HG03571 (cell line): ENCODE results near the gene CST11.
A peak's percentile ranks its signal among the peaks of the same experiment; 100 is the strongest.

Source experiments
- ATAC-seq: cut with Tn5 transposase; IDR thresholded peaks from one replicate; pipeline ENCODE4 v1.9.1; 2021; ENCODE audit not compliant: unreplicated experiment

The CST11 gene

DNA sequence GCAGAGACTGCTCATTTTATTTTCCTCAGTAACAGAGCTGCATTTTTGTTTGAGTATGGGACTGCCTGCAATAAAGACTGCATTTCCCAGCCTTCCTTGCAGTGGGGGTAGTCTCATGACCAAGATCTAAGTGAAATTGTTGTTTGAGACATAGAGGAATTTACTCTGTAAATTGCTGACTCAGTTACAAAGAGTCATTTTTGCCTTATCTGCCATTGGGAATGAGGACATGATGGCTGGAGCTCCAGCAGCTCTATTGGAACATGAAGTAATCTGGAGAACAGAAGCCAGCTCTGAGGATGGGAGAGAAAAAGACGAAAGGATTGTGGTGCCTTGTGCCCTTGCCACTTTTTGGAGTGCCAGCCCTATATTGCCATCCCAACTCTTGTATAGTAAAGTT lies 2.1 kb upstream of the CST11 start:
- ATAC-seq: no peak

DNA sequence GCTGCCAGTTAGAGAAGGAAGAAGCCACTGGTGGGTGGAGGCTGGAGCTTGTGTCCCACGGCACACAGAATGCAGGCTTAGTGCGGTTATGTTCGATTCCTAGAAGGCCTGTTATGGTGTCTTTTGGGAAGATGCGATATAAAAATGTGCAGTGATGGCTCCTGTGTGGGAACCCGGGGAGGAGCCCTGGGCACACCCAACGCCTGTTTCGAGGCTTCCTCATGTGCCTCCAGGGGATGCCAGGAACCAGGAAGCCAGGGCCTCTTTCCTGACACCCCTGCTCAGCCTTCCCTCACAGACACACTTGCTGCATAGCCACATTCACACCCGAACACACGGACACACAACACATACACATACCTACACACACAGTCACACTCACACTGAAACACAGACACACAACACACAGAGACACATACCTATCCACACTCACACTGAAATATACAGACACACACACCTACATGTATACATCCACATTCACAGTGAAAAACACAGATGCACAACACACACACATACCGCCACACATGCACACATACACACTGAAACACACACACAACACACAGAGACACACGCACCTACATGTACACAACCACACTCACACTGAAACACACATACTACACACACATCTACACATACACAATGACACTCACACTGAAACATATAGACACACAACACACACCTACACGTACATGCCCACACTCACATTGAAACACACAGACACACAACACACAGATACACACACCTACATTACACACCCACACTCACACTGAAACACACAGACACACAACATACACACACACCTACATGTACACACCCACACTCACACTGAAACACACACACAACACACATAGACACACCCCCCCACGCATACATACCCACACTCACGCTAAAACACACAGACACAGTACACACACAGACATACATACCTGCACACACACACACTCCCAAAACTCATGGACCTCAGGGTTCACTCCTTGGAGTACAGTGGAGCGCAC lies 1.2 kb upstream of the CST11 start:
- no peak for ATAC-seq

DNA sequence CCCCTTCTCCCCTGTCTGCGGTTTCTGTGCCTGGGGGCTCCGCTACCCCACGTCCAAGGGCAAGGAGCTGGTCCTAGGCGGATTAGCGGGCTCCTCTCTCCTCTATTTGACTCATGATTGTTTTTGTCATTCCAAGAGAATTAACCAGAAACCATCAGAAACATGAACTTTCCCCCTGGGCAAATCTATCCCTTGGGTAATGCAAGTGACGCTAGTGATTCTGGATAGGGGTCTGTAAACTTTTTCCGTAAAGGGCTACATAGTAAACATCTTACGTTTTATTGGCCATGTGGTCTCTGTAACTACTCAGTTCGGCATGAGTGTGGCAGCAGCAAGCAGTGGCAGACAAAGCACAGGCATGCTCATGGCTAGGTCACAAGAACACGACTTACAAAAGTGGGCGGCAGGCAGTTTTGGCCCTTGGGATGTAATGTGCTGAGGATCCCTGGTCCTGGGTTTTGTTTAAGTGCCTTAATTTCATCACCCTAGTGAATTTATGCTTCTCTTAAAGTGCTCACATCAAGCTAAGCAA lies 654 bp downstream of the CST11 start:
- no peak for ATAC-seq

DNA sequence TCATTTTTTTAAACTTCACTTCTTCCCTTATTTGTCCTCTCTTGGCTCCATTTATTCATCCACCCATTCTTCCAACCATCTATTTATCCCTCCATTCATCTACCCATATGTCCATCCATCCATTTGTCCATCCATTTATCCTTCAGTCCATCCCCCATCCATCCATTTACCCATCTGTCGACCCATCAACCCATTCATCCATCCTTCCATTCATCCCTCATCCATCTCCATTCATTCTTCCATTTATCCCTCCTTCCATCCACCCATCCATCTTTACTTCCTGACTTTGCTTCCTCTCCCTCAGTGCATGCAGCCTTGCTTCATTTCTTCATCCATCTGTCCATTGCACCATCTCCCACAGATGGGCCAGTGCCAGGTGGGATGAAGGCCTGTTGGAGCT lies 1.8 kb downstream of the CST11 start:
- ATAC-seq: no peak

DNA sequence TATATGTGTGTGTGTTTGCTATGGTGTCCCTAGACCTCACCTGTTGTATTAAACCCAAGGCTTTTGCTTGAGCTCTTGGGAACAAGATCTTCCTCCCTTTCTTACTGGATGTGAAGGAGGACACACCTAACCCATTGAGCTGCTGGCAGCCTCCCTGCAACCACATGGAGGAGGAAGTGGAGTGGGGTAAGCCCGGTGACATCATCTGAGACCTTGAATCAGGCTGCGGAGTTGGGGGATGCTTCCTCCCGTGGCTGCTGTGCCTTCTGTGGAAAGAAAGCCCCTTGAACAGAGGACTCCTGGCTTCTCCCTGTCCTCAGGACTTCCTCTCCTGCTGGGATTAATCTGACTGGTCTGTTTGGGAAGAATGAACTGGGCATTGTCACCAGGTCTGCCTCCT lies 3.3 kb downstream of the CST11 start:
- no peak for ATAC-seq

DNA sequence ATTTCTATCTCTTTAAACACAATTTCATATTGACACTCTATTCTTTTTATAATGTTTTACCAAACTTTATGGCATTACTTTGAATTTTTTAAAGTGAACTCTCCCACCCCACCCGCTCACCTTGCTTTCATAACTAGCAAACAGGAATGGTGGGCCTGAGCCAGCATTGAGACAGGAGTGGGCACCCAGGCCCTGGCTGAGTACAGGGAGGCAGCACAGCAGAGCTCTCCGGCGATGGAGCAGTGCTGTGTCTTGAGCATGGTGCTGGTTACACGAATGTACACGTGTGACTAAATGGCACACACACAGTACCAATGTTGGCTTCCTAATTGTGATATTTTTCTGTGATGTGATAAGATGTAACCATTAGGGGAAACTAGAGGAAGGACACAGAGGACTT lies 4.5 kb downstream of the CST11 start:
- no peak for ATAC-seq

DNA sequence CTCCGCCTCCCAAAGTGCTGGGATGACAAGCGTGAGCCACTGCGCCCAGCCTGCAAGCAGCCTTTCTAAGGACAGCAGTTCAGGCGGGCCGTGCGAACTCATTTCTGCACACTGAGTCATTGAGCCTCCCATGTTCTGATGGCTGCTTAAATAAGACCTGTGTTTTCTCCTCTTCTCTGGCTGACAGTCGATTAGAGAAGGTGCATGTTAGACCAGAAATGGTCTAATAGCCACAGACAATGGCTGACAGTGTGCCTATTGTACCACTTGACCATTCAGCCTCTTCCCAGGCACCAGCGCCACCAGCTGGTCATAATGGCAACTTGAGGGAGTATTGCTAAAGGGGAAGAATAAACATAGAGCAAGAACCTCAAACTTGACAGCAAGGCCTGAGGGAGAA lies 6.2 kb downstream of the CST11 start:
- ATAC-seq: no peak

DNA sequence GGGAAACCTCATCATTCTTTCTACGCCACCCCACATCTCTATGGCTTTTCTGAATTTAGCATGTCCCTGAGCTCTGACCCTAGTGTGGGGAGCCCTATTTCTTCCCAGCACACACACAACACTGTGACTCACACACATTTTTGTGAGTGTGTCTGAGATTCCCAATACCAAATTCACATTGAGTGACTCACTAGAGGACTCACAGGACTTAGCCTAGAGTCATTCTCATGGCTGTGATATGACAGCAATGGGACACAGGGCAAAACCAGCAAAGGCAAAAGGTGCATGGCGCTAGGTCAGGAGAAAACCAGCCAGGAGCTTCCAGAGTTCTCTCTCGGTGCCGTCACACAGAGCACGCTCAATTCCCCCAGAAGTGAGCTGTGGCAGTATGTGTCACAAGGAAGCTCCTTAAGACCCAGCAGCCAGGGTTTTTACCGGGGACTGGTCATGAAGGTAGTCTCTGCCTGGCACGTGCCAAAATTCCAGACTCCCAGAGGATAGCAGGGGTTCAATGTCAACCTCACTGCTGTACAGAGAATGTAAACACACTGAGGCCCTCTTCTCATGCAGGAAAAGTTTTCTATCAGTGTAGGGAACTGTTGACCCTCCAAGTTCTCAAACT lies 7.0 kb downstream of the CST11 start:
- no peak for ATAC-seq

DNA sequence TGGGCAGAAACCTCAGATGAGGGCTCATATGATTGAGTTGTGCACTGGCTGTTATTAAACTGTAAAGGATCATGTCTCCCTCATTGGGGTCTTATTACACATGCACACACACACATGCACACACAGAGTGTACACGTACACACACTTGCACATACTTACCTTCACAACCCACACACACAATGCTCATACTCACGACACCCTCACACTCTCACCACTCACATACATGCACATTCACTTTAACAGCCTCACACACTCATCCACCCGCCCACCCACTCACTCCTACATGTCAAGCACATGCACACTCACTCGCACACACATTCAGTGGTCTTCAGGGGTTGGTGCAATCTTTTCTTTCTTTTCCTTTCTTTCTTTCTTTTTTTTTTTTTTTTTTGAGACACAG lies 7.8 kb downstream of the CST11 start:
- ATAC-seq: no peak

DNA sequence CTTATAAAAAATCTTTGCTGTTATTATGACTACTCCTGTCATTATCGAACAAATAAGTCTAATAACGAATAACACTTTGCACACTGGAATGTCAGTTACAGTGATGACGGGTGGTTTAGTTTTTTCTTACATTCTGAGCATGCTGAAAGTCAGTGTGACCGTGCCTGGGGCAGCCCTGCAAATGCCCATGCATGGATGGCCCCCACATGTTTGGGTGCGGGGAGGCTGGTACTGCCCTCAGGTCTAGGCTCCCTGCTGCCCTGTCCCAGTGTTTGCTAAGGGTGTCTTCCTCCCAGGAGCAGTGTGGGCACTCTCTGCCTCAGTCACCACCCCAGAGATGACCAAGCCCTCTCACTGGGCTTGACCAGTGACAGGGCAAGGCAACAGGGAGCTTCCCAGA lies 10.2 kb downstream of the CST11 start:
- ATAC-seq: no peak

DNA sequence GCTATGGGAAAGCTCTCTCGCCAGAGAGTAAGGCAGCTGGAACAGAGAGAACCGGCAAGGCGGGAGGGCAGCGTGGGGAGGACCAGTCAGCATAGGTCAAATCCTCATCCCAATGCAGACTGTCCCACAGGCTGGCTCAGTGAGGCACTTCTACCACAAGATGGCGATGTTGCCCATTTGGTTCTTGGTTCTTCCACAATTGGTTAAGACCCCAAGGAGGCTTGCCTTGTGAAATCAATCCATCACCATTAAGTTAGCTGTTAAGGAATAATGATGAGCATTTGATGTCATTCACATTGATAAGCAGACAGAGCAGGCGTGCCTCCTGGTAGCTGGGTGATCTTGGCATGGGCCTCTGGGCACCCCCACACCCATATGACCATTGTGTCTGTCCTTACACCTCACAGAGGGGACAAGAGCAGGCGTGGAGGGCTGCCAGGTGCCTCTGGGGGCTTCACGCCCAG lies 10.8 kb downstream of the CST11 start:
- ATAC-seq: peak; percentile 50

DNA sequence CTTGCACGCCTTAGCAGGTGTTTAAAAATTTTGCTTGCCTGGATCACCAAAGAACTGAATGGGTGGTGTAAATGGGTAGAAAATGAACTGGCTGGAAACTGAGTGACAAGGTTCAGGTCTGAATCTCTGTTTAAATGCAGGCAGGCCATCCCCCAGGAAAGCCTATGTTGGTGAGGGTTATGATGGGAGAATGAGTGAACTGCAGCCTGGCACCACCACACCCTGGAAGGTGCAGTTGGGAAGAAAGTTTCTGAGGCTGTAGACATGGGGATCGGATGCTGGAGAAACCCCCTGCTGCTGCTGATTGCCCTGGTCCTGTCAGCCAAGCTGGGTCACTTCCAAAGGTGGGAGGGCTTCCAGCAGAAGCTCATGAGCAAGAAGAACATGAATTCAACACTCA lies 12.7 kb downstream of the CST11 start:
- no peak for ATAC-seq

DNA sequence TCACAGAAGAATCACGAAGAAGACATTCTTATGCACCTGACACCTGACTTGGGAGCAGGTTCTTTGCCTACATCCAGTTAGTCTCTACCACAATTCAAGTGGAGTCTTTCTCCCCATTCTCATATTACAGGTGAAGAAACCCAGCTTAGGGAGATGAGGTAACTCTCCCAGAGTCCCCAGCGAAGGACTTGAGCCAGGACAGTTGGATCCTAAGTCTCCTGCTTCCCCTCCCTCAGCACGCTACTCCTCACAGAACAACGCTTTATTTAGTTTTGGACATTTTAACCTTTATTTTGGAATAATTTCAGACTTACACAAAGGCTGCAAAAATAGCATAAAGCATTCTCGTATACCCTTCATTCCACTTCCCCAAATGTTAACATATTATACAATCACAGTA lies 14.0 kb downstream of the CST11 start:
- ATAC-seq: no peak

DNA sequence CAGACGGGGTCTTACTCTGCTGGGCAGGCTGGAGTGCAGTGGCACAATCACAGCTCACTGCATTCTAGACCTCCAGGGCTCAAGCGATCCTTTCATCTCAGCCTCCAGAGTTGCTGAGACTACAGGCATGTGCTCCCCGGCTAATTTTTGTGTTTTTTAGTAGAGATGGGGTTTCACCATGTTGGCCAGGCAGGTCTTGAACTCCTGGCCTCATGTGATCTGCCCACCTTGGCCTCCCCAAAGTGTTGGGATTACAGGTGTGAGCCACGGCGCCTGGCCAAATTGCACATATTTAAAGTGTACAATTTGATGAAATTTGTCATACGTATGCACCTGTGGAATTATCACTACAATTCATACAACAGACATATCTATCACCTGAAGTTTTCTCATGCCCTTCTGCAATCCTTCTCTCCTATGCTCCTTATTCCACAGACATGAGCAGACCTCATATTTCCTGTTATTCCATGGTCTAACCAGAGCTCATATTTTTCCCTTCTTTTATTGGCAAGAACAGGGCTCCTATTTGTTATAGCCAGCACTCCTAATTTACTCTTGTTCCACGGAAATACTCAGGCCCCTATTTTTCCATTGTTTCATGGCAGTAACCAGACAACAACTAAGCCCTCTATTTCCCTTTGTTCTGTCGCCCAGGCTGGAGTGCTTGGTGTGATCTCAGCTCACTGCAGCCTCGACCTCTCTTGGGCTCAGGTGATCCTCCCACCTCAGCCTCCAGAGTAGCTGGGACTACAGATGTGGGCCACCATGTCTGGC lies 15.4 kb downstream of the CST11 start:
- ATAC-seq: no peak

DNA sequence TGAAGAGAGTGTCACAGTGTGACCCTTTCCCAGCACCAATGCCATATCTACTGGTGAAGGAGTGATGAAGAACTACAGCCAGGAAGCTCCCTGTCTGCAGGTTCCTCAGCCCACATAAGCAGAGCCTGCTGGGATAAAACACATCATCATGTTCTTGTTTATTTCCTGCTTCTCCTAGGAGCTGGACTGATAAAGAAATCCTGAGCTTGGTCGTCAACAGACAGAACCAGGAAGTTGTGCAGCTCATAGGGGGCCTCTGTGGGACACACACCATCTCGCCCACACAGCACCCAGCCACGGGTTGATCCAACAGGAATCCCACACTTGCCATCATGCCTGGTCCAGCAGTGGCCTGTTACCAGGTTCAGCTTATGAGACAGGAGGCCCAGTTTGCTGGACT lies 16.0 kb downstream of the CST11 start:
- no peak for ATAC-seq

DNA sequence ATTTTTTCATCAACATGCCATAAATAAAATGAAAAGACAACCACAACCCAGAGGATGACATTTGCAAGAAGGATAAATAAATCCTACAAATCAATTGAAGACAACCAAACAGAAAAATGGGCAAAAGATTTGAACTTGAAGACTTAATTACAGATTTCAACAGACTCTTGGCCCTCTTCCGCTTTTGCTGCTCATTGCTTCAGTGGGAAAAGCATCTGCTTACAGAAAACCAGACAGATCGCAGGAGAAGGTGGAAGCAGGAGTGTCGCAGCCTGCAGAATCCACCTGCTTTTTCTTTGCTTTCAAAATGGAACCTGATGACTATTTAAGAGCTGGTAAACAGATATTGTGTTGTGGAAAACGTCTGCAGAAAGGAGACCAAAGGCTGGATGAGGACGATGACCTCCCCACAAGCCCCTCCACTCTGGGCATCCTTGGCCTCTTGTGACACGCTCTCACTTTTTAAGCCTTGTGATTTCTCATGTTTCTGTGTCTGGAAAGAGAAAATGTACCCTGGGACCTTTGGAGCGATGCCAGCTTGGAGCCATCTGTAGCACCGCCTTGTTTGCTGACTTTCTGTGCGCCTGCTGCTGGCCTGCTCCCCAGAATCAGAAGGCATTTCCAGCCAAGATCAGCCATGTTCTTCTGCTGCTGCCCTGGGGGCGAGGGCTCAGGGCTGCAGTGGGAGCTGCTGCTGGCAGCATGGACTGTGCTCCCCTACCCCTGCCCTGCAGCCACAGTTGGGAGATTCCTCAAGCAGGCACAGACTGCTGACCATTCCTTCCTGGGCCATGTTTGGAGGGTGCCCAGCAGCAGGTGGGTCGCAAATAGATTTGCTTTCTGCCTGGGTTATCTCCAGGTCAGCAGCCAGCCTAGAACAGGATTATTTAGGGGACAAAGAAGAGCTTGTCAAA lies 16.8 kb downstream of the CST11 start:
- no peak for ATAC-seq

DNA sequence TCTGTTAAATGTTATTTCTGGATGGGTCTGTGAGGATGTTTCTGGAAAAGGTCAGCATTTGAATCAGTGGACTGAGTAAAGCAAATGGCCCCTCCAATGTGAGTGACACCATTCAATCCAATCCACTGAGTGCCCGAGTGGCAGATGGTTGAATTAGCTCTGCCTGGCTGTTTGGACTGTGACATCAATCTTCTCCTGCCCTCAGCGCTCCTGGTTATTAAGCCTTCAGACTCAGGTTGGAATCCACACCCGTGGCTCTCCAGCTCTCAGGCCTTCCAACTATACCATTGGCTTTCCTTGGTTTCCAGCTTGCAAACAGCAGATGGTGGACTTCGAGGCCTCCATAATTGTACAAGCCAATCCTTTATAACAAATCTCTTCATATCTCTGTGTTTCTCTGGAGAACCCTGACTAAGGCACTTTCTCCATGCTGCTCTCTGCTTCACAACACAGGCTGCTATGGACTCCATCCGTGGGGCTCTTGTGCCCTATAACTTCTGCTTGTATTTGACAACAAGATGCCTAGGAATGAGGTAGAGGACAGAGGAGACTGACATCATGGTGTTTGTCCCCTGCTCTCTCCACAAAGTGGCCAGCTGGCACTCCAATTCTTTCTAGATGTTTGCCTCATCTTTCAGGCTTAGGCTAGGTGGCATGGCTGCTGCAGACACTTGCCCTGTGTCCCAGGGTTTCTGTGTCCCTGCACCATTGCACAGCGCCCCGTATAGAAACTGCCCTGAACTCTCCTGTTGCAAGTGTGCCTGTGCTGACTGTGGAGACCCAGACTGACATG lies 18.0 kb downstream of the CST11 start:
- ATAC-seq: no peak

DNA sequence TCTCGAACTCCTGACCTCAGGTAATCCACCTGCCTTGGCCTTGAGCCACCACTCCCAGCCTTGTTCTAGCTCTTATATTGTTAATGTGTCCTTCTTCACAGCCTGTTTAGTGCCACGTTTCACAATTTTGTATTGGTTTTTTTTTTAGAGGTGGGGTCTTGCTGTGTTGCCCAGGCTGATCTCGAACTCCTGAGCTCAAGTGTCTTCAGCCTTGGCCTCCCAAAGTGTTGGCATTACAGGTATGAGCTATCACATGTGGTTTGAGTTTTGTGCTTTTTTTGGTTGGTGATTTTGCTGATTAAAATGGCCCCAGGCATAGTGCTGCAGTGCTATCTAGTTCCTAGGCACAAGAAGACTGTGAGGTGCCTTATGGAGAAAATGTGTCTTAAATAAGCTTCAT lies 19.0 kb downstream of the CST11 start:
- no peak for ATAC-seq

DNA sequence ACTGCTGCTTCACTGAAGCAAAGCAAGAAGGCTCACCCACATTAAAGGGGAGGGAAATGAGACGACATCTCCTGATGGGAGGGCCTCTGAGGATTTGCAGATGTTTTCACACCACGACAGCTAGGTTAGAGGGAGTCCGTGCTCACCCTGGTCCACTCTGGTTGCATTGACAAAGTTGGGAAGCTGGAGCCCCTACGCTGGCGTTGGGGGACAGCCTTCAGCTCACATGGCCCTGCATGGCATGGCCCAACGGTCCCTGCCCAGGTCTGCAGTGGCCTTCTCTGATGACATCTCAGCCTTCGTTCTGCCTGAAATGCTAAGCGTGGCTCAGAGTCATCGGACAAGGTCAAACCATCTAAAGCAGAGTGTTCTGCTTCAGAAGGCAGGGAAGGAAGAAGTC lies 27.5 kb downstream of the CST11 start:
- ATAC-seq: no peak
